H7 (cell line): ENCODE measurements around the gene P2RY6. TPM values are rescaled to one million over a fixed set of nuclear protein-coding genes. Genes with fewer than 3 reads are reported as not detected.

Source experiments
- DNase-seq: peaks from one replicate; pipeline ENCODE4 v3.0.0; 2012
- H3K27me3 ChIP-seq: 2 replicates; pipeline ENCODE4 v1.6.0; 2011; ENCODE audit warnings: mild to moderate bottlenecking, low read length; ENCODE audit not compliant: control insufficient read depth, insufficient read depth
- H3K36me3 ChIP-seq: replicated peaks from 2 replicates; pipeline ENCODE4 v1.5.1; 2011; ENCODE audit warnings: low read length; ENCODE audit not compliant: control insufficient read depth, insufficient read depth
- H3K4me3 ChIP-seq: 2 replicates; pipeline ENCODE4 v1.5.1; 2011; ENCODE audit warnings: low read depth, mild to moderate bottlenecking, control low read depth, low read length, moderate library complexity; ENCODE audit not compliant: insufficient read depth
- total RNA-seq: library from RNA; depleted of rRNA; stranded (reverse); fragments of >200 nt; shearing (Covaris generic); gene quantifications from 2 replicates; pipeline ENCODE4 v1.2.3, GENCODE V29; 2014

P2RY6 gene
- total RNA-seq, 1 experiment from 2014 or later = 0.66 TPM

DNA sequence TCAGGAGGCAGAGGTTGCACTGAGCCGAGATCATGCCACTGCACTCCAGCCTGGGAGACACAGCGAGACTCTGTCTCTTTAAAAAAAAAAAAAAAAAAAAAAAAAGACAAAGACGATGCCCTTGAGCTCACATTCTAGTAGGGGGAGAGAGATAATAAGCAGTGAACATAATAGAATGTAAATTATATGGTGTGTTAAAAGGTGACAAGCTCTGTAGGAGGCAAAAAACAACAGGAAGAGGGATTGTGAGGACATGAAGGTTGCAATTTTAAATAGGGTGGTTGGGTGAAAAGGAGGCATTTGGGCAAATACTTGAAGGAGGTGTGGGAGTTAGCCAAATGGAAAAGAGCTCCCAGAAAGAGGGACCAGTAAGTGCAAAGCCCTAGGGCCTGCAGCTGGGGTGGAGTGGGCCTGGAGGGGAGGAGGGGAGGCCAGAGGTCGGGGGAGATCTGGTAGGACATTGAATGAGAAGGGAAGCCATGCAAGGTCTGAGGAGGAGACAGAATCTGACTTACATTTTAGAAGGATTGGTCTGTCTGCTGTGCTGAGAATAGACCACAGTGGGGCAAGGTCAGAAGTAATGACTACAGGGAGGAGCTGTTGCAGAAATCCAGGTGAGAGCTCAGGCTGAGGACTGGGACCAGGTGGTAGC is 27.4 kb upstream of the P2RY6 start:
- H3K36me3 ChIP-seq = no peaks in the 10 kb centered on the region

DNA sequence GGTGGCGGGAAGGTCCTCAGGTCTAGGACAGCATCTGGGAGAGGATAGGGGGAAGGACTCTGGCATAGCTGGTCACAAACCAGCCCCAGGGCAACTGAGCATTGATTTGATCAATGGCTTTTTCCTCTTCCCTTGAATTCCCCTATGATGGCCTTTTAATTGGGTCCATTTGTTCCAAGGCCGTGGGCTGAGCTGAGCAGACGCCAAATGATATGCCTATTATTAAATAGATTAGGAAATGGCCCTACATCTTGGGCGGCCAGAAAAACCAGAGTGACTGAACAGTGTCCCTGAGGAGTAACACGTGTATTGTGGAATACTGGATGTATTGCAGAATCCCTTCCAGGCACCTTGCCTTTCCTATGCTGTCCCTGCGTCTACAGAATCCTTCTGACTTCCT is 26.7 kb upstream of the P2RY6 start:
- no peak overlapping the region for H3K4me3 ChIP-seq
- no peak for DNase-seq
- H3K27me3 ChIP-seq = no peaks in the 10 kb centered on the region
- no peaks in the 10 kb centered on the region for H3K36me3 ChIP-seq

More for the DNA sequence above, 27.4 kb upstream of the P2RY6 start:
- Histone ChIP-seq H3K27me3 (no peaks in the 10 kb centered on the region), H3K4me3 (no peak overlapping the region)
- DNase-seq = no peak

DNA sequence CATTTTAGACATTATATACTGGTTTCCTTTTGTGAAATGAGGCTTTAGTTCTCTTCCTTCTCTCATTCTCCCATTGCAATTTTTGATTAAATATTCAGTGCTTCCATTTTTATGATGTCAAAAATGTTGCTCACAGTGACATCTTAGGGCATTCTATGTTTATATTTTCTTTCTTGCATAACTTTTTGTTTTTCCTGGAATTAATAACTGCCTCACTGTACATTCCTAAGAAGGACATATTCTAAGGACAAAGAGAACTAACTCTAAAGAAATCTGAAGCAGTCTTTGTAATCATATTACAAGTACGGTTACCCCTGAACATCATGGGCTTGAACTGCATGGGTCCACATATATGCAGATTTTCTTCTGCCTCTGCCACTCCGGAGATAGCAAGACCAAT is 25.8 kb upstream of the P2RY6 start:
- no peak for DNase-seq
- H3K36me3 ChIP-seq = no peaks in the 10 kb centered on the region
- no peaks in the 10 kb centered on the region for H3K27me3 ChIP-seq

DNA sequence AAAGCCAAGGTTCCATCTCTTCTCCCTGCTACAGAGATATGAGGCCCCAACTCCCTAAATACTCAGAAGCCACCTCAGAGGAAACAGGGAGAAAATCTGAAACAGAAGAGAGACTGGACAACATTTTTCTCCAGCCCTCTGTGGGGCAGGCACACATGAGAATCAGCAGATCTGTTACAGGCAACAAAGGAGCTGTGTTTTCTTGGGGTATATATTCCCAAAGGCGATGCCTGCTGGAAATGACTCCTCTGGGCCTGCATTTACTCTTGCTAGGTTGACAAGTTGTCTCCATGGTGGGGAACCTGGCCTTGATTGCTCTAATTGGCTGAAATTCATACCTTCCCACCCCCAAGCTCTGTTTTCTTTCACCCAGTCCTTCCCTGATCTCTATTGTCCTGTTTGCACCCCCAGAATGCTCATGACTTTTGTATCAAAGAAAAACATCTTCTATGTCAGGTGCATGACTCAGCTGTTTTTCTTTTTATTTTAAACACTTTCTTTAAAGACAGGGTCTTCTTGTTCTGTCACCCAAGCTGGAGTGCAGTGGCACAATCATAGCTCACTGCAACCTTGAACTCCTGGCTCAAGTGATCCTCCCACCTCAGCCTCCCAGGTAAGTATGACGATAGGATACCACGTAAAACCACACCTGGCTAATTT is 23.5 kb upstream of the P2RY6 start:
- no peaks in the 10 kb centered on the region for H3K36me3 ChIP-seq
- no peak for DNase-seq
- no peak overlapping the region for H3K4me3 ChIP-seq
- no peaks in the 10 kb centered on the region for H3K27me3 ChIP-seq

More for the DNA sequence above, 25.8 kb upstream of the P2RY6 start:
- no peak overlapping the region for H3K4me3 ChIP-seq

DNA sequence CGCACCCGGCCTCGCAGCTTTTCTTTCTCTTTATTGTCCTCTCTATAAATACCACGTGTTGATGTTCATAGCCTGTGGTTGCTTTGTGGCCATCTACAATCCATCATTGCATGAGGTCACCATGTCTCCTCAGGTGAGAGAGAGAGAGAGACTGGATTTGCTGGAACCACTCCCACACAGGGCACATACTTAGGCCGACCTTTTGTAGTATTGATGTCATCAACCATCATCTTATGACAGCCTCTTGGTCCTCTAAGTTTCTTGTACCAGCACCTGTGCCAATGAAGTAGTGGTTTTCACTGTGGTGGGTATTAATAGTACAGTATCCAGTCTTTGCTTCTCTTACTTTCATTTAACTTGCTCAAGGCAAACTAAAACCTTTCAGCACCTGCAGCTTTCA is 22.8 kb upstream of the P2RY6 start:
- Histone ChIP-seq H3K36me3 (no peaks in the 10 kb centered on the region), H3K27me3 (no peaks in the 10 kb centered on the region), H3K4me3 (no peak overlapping the region)
- no peak for DNase-seq

DNA sequence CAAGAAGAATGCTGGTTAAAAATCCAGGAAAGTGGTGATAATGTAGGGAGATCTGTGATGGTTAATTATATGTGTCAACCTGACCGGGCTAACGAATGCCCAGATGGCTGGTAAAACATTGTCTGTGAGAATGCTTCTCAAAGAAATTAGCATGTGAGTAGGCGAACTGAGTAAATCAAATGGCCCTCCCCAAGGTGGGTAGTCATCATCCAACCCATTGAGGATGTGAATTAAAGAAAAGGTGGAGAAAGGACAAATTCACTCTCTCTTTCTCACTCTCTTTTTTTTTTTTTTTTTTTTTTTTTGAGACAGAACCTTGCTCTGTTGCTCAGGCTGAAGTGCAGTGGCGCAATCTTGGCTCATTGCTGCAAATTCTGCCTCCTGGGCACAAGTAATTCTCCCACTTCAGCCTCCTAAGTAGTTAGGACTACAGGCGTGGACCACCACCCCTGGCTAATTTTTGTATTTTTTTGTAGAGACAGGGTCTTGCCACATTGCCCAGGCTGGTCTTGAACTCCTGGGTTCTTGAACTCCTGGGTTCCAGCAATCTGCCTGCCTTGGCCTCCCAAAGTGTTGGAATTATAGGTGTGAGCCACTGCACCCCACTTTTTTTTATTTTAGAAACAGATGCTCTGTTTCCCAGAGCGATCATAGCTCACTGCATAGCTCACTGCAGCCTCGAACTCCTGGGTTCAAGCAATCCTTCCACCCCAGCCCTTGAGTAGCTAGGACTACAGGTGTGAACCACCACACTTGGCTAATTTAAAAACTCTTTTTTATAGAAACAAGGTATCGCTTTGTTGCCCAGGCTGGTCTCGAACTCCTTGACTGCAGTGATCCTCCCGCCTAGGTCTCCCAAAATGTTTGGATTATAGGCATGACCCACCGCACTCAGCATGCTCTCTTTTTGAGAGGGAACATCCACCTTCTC is 22.0 kb upstream of the P2RY6 start:
- no peak for DNase-seq
- Histone ChIP-seq H3K27me3 (no peaks in the 10 kb centered on the region), H3K4me3 (no peak overlapping the region), H3K36me3 (no peaks in the 10 kb centered on the region)

DNA sequence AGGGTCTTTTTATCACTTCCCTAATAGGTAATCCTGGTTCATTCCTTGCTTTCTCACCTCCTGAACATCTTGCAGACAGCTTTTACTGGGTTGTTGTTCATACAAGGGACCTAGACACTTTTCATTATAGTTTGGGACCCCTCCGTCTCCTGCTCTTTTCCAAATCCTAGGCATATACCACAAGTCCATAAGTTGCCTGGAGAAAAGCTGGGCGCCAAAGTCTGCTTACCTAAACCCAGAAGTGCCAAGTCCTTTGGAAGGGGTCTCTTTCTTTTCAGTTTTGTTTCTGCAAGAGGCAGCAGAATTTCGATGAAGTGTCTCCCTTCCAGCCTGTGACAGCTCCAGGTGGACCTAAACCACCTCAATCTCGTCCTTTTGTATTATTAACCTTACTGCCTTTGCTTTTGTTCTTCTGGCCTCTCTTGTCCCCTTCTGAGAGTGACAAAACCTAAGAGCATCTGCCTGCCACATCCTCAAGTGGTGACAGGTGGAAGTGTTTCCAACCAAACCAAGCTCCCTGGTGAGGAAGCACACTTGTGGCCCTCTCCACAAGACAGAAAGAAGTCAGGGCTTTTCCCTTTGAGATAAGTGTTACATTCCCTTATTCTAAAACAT is 19.5 kb upstream of the P2RY6 start:
- peak; percentile 19 for DNase-seq

DNA sequence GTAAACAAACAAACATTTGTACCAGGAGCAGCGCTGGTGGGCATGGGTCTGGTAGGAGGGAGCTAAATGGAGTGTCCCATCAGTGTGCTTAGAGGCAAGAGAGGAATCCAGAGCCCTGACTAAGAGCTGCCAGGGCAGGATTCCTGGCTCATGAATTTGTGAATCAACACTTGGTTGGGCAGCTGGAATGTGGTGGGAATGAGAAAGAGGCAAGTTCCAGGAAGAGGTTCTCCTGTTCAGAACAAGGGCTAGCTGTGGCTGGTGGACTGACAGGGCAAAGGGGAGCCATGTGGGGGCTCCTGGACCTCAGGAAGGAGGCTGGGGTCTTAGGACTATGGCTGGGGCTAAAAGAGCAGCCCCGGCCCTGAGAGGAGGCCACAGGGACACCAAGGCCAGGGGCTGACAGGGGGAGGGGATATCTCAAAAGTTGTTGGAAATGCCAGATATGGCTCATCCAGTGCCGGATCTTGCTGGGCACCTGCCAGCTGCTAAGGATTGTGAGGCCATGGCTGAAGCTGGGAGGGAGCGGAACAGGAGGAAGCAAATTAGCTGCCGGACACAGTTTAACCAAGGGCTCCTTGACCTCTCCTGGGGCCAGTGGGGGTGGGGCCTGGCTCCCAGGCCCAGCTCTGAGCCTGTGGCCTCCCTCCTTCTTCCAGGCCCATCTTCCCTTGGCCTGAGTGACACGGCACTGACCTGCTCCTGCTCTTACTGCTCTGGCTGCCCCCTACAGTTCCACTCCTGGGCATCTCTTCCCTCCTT is 14.6 kb upstream of the P2RY6 start:
- no peak overlapping the region for H3K4me3 ChIP-seq
- no peaks in the 10 kb centered on the region for H3K27me3 ChIP-seq
- no peaks in the 10 kb centered on the region for H3K36me3 ChIP-seq
- DNase-seq = peak; percentile 29

More for the DNA sequence above, 19.5 kb upstream of the P2RY6 start:
- H3K36me3 ChIP-seq = no peaks in the 10 kb centered on the region
- no peak overlapping the region for H3K4me3 ChIP-seq
- H3K27me3 ChIP-seq = no peaks in the 10 kb centered on the region

DNA sequence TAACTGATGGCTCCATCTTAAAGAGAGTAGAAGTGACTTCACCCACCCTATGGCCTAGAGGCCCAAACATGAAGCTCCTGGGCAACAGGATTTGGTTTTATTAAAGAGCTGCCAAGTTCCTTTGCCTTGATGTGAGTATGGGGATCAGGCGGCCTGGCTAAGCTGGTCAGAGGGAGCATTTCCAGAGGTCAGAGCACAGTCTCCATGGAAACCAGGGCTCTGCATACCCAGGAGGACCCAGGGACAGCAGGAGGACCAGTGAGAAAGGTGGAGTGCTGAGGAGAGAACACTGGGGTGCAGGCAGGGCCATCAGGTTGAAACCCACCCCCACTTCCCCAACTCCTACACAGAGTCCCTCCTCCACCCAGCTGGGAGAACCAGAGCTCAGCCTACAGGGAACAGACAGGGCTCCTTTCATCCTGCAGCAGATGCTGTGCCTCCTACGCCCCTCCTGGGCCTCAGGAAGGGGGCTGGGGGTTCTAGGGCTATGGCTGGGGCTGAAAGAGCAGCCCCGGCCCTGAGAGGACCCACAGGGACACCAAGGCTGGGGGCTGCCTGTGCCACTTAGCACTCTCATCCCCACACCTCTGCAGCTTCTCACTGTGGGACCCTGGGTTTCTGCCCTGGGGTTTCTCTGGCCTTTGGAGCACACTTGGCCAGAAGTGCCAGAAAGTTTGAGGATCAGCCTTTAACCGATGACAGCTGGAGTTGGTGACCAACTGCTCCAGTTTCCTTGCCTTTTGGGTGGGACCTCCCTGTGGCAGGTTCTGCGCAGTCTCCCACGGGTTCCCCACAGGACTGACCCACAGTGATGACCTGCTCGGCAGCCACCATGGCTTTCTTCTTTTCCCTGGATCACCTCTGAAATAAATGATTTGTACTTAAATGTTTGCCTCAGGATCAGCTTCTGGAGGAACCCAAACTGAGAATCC is 13.8 kb upstream of the P2RY6 start:
- Histone ChIP-seq H3K4me3 (no peak overlapping the region), H3K36me3 (no peaks in the 10 kb centered on the region), H3K27me3 (no peaks in the 10 kb centered on the region)
- DNase-seq = peak; percentile 13

DNA sequence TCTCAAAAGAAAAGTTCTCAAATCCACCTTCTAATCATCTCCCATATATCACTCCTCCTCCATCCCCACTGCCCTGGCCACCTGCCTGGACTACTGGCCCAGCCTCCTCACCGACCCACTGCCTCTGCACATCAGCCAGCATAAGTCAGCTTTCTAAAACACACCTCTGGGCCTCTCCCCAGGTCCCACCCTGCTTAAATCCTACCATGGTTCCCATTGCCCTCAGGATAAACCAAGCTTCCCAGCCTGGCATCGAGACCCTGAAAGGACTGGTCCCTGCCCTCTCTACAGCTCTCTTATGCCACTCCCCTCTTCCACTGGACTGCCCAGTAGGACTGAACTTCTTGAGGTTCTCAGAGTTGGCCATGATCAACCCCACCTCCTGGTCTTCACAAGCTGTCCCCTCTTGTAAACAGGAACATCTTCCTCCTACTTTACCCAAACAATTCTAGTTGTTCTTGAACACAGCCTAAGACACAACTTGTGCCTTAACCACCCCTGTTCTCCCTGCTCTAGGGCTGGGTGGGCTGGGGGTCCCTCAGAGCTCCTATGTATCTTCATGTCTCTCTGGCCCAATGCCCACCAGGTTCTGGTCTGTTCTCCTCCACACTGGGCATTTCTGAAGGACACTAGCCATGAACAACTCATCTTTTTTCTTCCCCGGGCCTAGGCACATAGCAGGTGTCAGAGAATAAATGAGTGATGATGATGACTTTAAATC is 12.6 kb upstream of the P2RY6 start:
- Histone ChIP-seq H3K36me3 (no peaks in the 10 kb centered on the region), H3K27me3 (no peaks in the 10 kb centered on the region; the same call in 1 of the 2 replicates), H3K4me3 (no peak overlapping the region)
- DNase-seq = no peak

DNA sequence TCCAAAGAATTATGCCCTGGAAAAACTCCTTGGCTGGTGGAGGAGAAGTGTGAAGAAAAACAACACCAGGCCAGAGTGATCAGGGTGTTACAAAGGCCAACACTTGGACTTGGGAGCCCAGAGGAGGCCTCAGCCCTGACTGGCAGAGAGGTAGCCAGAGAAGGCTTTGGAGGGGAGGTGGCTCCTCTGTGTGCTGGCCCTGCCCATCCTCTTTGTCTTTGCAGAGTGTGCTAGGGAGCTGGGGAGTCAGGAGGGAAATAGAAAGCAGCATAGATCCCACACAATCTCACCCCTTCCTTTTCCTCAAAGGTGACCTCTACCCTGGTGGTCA is 12.0 kb upstream of the P2RY6 start:
- Histone ChIP-seq H3K36me3 (no peaks in the 10 kb centered on the region), H3K4me3 (no peak overlapping the region), H3K27me3 (peaks cover 4% of the 10 kb centered on the region)
- no peak for DNase-seq

DNA sequence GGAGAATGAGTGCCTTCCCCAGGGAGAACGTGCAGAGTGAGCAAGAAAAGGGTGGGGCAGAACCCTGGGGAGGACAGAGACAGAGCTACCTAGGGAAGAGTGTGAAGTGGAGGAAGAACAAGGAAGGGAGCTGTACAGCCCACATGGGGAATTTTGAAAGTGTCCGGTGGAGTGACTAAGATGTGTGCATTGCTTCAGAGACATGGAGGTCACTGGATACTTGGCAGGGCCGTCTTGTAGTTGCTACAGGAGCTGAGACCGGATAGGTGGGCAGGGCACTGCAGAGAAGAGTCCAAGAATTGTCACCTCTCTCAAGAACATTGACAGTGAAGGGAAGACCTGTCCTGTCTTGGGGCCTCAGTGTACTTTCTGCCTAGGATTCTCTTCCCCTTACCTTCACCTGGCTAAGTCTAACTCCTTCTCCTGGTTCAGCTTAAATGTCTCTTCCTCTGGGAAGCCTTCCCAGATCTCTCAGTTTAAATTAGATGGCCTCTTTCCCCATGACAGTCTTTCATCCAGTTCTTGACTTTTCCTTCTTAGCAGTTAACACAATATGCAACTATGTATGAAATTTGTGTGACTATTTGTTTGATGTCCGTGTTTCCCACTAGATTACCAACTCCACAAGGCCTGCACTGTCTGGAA is 9.2 kb upstream of the P2RY6 start:
- Histone ChIP-seq H3K36me3 (no peaks in the 10 kb centered on the region), H3K27me3 (peaks cover 6% of the 10 kb centered on the region), H3K4me3 (no peak overlapping the region)
- no peak for DNase-seq
